ENCODE results near the gene AAR2. TPM values are rescaled to one million over a fixed set of nuclear protein-coding genes. Genes with fewer than 3 reads are reported as not detected.

Gene AAR2
- polyA plus RNA-seq, 4 donors, result 15.7 to 29.3 (median 23.2) TPM

GRCh38 chr20:36243726-36244125, 7.4 kb downstream of the AAR2 start:
- H3K36me3 ChIP-seq (ENCODE audit: control insufficient read depth in 3 of 3, insufficient read depth in 2 of 3, low read depth in 1 of 3, low read length in 3 of 3), result peaks cover 30 to 60% (median 41%) of the 10 kb centered on the region in 3 donors
- no peaks in the 10 kb centered on the region for H3K27me3 ChIP-seq (ENCODE audit: control insufficient read depth in 3 of 3, insufficient read depth in 3 of 3, low read length in 3 of 3)
- H3K27ac ChIP-seq (ENCODE audit: low read depth in 1 of 3, low read length in 2 of 3), result no peak overlapping the region
- WGBS, 3 donors, result 74 to 85% (median 80%) methylated on average over 1 of the region's 1 CpG
- no peaks in the 10 kb centered on the region for H3K4me1 ChIP-seq (ENCODE audit: control insufficient read depth in 3 of 3, insufficient read depth in 2 of 3, low read depth in 1 of 3, low read length in 2 of 3)
- no peak for FAIRE-seq
- no peak overlapping the region for H3K4me3 ChIP-seq (ENCODE audit: low read depth in 1 of 3, low read length in 3 of 3)
- no peaks in the 10 kb centered on the region for H3K9me3 ChIP-seq (ENCODE audit: control insufficient read depth in 2 of 2, insufficient read depth in 1 of 2, low read depth in 1 of 2, low read length in 1 of 2)
- DNase-seq, result no peak

GRCh38 chr20:36246401-36246800, 10.1 kb downstream of the AAR2 start:
- peaks cover 26 to 51% (median 28%) of the 10 kb centered on the region in 3 donors for H3K36me3 ChIP-seq (ENCODE audit: control insufficient read depth in 3 of 3, insufficient read depth in 2 of 3, low read depth in 1 of 3, low read length in 3 of 3)
- H3K9me3 ChIP-seq (ENCODE audit: control insufficient read depth in 2 of 2, insufficient read depth in 1 of 2, low read depth in 1 of 2, low read length in 1 of 2), result no peaks in the 10 kb centered on the region
- no peak for DNase-seq
- FAIRE-seq, result no peak
- no peaks in the 10 kb centered on the region for H3K4me1 ChIP-seq (ENCODE audit: control insufficient read depth in 3 of 3, insufficient read depth in 2 of 3, low read depth in 1 of 3, low read length in 2 of 3)
- H3K4me3 ChIP-seq (ENCODE audit: low read depth in 1 of 3, low read length in 3 of 3), result no peak overlapping the region
- no peaks in the 10 kb centered on the region for H3K27me3 ChIP-seq (ENCODE audit: control insufficient read depth in 3 of 3, insufficient read depth in 3 of 3, low read length in 3 of 3)
- 87 to 95% (median 91%) methylated on average over 4 of the region's 4 CpGs for WGBS, 3 donors
- no peak overlapping the region for H3K27ac ChIP-seq (ENCODE audit: low read depth in 1 of 3, low read length in 2 of 3)

GRCh38 chr20:36248836-36249235, 12.6 kb downstream of the AAR2 start:
- Histone ChIP-seq H3K9me3 (ENCODE audit: control insufficient read depth in 2 of 2, insufficient read depth in 1 of 2, low read depth in 1 of 2, low read length in 1 of 2) (no peaks in the 10 kb centered on the region), H3K36me3 (ENCODE audit: control insufficient read depth in 3 of 3, insufficient read depth in 2 of 3, low read depth in 1 of 3, low read length in 3 of 3) (peaks cover 29 to 57% (median 35%) of the 10 kb centered on the region in 3 donors), H3K27ac (ENCODE audit: low read depth in 1 of 3, low read length in 2 of 3) (no peak overlapping the region), H3K27me3 (ENCODE audit: control insufficient read depth in 3 of 3, insufficient read depth in 3 of 3, low read length in 3 of 3) (no peaks in the 10 kb centered on the region), H3K4me1 (ENCODE audit: control insufficient read depth in 3 of 3, insufficient read depth in 2 of 3, low read depth in 1 of 3, low read length in 2 of 3) (no peaks in the 10 kb centered on the region), H3K4me3 (ENCODE audit: low read depth in 1 of 3, low read length in 3 of 3) (no peak overlapping the region)
- 83 to 87% (median 86%) methylated on average over 4 of the region's 4 CpGs for WGBS, 3 donors
- FAIRE-seq, result no peak
- no peak for DNase-seq

GRCh38 chr20:36249450-36249849, 13.2 kb downstream of the AAR2 start:
- WGBS, 3 donors, result 79 to 86% (median 84%) methylated on average over 3 of the region's 3 CpGs
- Histone ChIP-seq H3K36me3 (ENCODE audit: control insufficient read depth in 3 of 3, insufficient read depth in 2 of 3, low read depth in 1 of 3, low read length in 3 of 3) (peaks cover 27 to 55% (median 31%) of the 10 kb centered on the region in 3 donors), H3K27me3 (ENCODE audit: control insufficient read depth in 3 of 3, insufficient read depth in 3 of 3, low read length in 3 of 3) (no peaks in the 10 kb centered on the region), H3K27ac (ENCODE audit: low read depth in 1 of 3, low read length in 2 of 3) (no peak overlapping the region), H3K4me1 (ENCODE audit: control insufficient read depth in 3 of 3, insufficient read depth in 2 of 3, low read depth in 1 of 3, low read length in 2 of 3) (no peaks in the 10 kb centered on the region), H3K4me3 (ENCODE audit: low read depth in 1 of 3, low read length in 3 of 3) (no peak overlapping the region), H3K9me3 (ENCODE audit: control insufficient read depth in 2 of 2, insufficient read depth in 1 of 2, low read depth in 1 of 2, low read length in 1 of 2) (no peaks in the 10 kb centered on the region)
- FAIRE-seq (no peak), DNase-seq (no peak)

GRCh38 chr20:36251426-36251825, 15.1 kb downstream of the AAR2 start:
- Histone ChIP-seq H3K27ac (ENCODE audit: low read depth in 1 of 3, low read length in 2 of 3) (no peak overlapping the region), H3K4me3 (ENCODE audit: low read depth in 1 of 3, low read length in 3 of 3) (no peak overlapping the region), H3K9me3 (ENCODE audit: control insufficient read depth in 2 of 2, insufficient read depth in 1 of 2, low read depth in 1 of 2, low read length in 1 of 2) (no peaks in the 10 kb centered on the region), H3K27me3 (ENCODE audit: control insufficient read depth in 3 of 3, insufficient read depth in 3 of 3, low read length in 3 of 3) (no peaks in the 10 kb centered on the region), H3K36me3 (ENCODE audit: control insufficient read depth in 3 of 3, insufficient read depth in 2 of 3, low read depth in 1 of 3, low read length in 3 of 3) (peaks cover 22 to 56% (median 25%) of the 10 kb centered on the region in 3 donors), H3K4me1 (ENCODE audit: control insufficient read depth in 3 of 3, insufficient read depth in 2 of 3, low read depth in 1 of 3, low read length in 2 of 3) (no peaks in the 10 kb centered on the region)
- no peak for DNase-seq
- no peak for FAIRE-seq
- WGBS, 3 donors, result 96 to 99% (median 96%) methylated on average over 5 of the region's 5 CpGs

- Histone ChIP-seq H3K9me3 (ENCODE audit: control insufficient read depth in 2 of 2, insufficient read depth in 1 of 2, low read depth in 1 of 2, low read length in 1 of 2) (no peaks in the 10 kb centered on the region), H3K4me1 (ENCODE audit: control insufficient read depth in 3 of 3, insufficient read depth in 2 of 3, low read depth in 1 of 3, low read length in 2 of 3) (no peaks in the 10 kb centered on the region), H3K27me3 (ENCODE audit: control insufficient read depth in 3 of 3, insufficient read depth in 3 of 3, low read length in 3 of 3) (no peaks in the 10 kb centered on the region), H3K27ac (ENCODE audit: low read depth in 1 of 3, low read length in 2 of 3) (no peak overlapping the region), H3K36me3 (ENCODE audit: control insufficient read depth in 3 of 3, insufficient read depth in 2 of 3, low read depth in 1 of 3, low read length in 3 of 3) (peaks cover 17 to 53% (median 22%) of the 10 kb centered on the region in 3 donors), H3K4me3 (ENCODE audit: low read depth in 1 of 3, low read length in 3 of 3) (no peak overlapping the region)
- DNase-seq, result no peak
- WGBS, 3 donors, result 95 to 100% (median 100%) methylated on average over 3 of the region's 3 CpGs
- no peak for FAIRE-seq
These were observed 16.2 kb downstream of the AAR2 start for GRCh38 chr20:36252511-36252910.

GRCh38 chr20:36253036-36253435, 16.8 kb downstream of the AAR2 start:
- FAIRE-seq, result no peak
- H3K36me3 ChIP-seq (ENCODE audit: control insufficient read depth in 3 of 3, insufficient read depth in 2 of 3, low read depth in 1 of 3, low read length in 3 of 3), result peaks cover 16 to 53% (median 20%) of the 10 kb centered on the region in 3 donors

GRCh38 chr20:36254076-36254475, 17.8 kb downstream of the AAR2 start:
- no peak overlapping the region for H3K4me3 ChIP-seq (ENCODE audit: low read depth in 1 of 3, low read length in 3 of 3)
- no peak overlapping the region for H3K27ac ChIP-seq (ENCODE audit: low read depth in 1 of 3, low read length in 2 of 3)
- DNase-seq, result no peak
- H3K4me1 ChIP-seq (ENCODE audit: control insufficient read depth in 3 of 3, insufficient read depth in 2 of 3, low read depth in 1 of 3, low read length in 2 of 3), result no peaks in the 10 kb centered on the region
- H3K36me3 ChIP-seq (ENCODE audit: control insufficient read depth in 3 of 3, insufficient read depth in 2 of 3, low read depth in 1 of 3, low read length in 3 of 3), result peaks cover 12 to 47% (median 14%) of the 10 kb centered on the region in 3 donors
- no peak for FAIRE-seq
- no peaks in the 10 kb centered on the region for H3K27me3 ChIP-seq (ENCODE audit: control insufficient read depth in 3 of 3, insufficient read depth in 3 of 3, low read length in 3 of 3)
- H3K9me3 ChIP-seq (ENCODE audit: control insufficient read depth in 2 of 2, insufficient read depth in 1 of 2, low read depth in 1 of 2, low read length in 1 of 2), result no peaks in the 10 kb centered on the region
- 78 to 87% (median 83%) methylated on average over 2 of the region's 2 CpGs for WGBS, 3 donors

More at GRCh38 chr20:36253036-36253435, 16.8 kb downstream of the AAR2 start:
- H3K9me3 ChIP-seq (ENCODE audit: control insufficient read depth in 2 of 2, insufficient read depth in 1 of 2, low read depth in 1 of 2, low read length in 1 of 2), result no peaks in the 10 kb centered on the region
- no peaks in the 10 kb centered on the region for H3K4me1 ChIP-seq (ENCODE audit: control insufficient read depth in 3 of 3, insufficient read depth in 2 of 3, low read depth in 1 of 3, low read length in 2 of 3)
- no peak for DNase-seq
- 94 to 97% (median 96%) methylated on average over 9 of the region's 9 CpGs for WGBS, 3 donors
- H3K27ac ChIP-seq (ENCODE audit: low read depth in 1 of 3, low read length in 2 of 3), result no peak overlapping the region
- no peak overlapping the region for H3K4me3 ChIP-seq (ENCODE audit: low read depth in 1 of 3, low read length in 3 of 3)
- H3K27me3 ChIP-seq (ENCODE audit: control insufficient read depth in 3 of 3, insufficient read depth in 3 of 3, low read length in 3 of 3), result no peaks in the 10 kb centered on the region

GRCh38 chr20:36255445-36255844, 19.2 kb downstream of the AAR2 start:
- H3K36me3 ChIP-seq (ENCODE audit: control insufficient read depth in 3 of 3, insufficient read depth in 2 of 3, low read depth in 1 of 3, low read length in 3 of 3), result peaks cover 12 to 47% (median 14%) of the 10 kb centered on the region in 3 donors
- no peak for DNase-seq

More at GRCh38 chr20:36255445-36255844, 19.2 kb downstream of the AAR2 start:
- Histone ChIP-seq H3K4me3 (ENCODE audit: low read depth in 1 of 3, low read length in 3 of 3) (no peak overlapping the region), H3K27me3 (ENCODE audit: control insufficient read depth in 3 of 3, insufficient read depth in 3 of 3, low read length in 3 of 3) (no peaks in the 10 kb centered on the region), H3K9me3 (ENCODE audit: control insufficient read depth in 2 of 2, insufficient read depth in 1 of 2, low read depth in 1 of 2, low read length in 1 of 2) (no peaks in the 10 kb centered on the region), H3K27ac (ENCODE audit: low read depth in 1 of 3, low read length in 2 of 3) (no peak overlapping the region), H3K4me1 (ENCODE audit: control insufficient read depth in 3 of 3, insufficient read depth in 2 of 3, low read depth in 1 of 3, low read length in 2 of 3) (no peaks in the 10 kb centered on the region)
- WGBS, 3 donors, result 90 to 95% (median 92%) methylated on average over 12 of the region's 12 CpGs
- FAIRE-seq, result no peak
